MCF 10A (cell line): Measurements from ENCODE around the gene NUBPL. TPM values are rescaled to one million over a fixed set of nuclear protein-coding genes. Genes with fewer than 3 reads are reported as not detected.

Source experiments
- BruUV-seq: library from RNA; stranded (reverse); fragments of 400-500 nt; replicated peaks from 2 replicates; lab custom pipeline; 2021; lab: Mats Ljungman, UMichigan
- CTCF ChIA-PET: fragments of 300-600 bp; sonication (Branson Sonifier 250); formaldehyde crosslinking; extraction: SDS; loops from one replicate; lab custom pipeline; 2021; ENCODE audit warnings: antibody characterized with exemption, inconsistent platforms; lab: Yijun Ruan, JAX
- POLR2A ChIA-PET: fragments of 300-600, 350-650 bp; sonication (Branson Sonifier 250); formaldehyde crosslinking; extraction: SDS; loops from one replicate; lab custom pipeline; 2020; ENCODE audit warnings: antibody characterized with exemption, inconsistent platforms; lab: Yijun Ruan, JAX
- DNase-seq: peaks from one replicate; pipeline ENCODE4 v3.0.0-alpha.2; 2018; ENCODE audit not compliant: unreplicated experiment
- H3K27ac Mint-ChIP-seq: one replicate; pipeline ENCODE4 v1.8.0; 2022; ENCODE audit warnings: mild to moderate bottlenecking, low read depth, mixed read lengths; ENCODE audit not compliant: unreplicated experiment
- H3K27me3 Mint-ChIP-seq: one replicate; pipeline ENCODE4 v1.8.0; 2022; ENCODE audit warnings: mixed read lengths; ENCODE audit not compliant: insufficient read depth, unreplicated experiment
- H3K36me3 Mint-ChIP-seq: one replicate; pipeline ENCODE4 v1.8.0; 2022; ENCODE audit warnings: mild to moderate bottlenecking, moderate library complexity, mixed read lengths; ENCODE audit not compliant: insufficient read depth, unreplicated experiment
- H3K4me1 Mint-ChIP-seq: one replicate; pipeline ENCODE4 v1.8.0; 2022; ENCODE audit warnings: mixed read lengths; ENCODE audit not compliant: insufficient read depth, unreplicated experiment
- H3K4me3 Mint-ChIP-seq: one replicate; pipeline ENCODE4 v1.8.0; 2022; ENCODE audit warnings: mild to moderate bottlenecking, moderate library complexity, mixed read lengths; ENCODE audit not compliant: unreplicated experiment
- H3K9me3 Mint-ChIP-seq: one replicate; pipeline ENCODE4 v1.8.0; 2022; ENCODE audit warnings: mixed read lengths; ENCODE audit not compliant: unreplicated experiment
- CTCF ChIP-seq: fragments of 200-600 bp; IDR thresholded peaks from one replicate; pipeline ENCODE4 v1.8.0; 2022; ENCODE audit warnings: antibody characterized with exemption, mild to moderate bottlenecking; ENCODE audit not compliant: unreplicated experiment
- intact Hi-C: fragments of 100-400 bp; cut with micrococcal nuclease; formaldehyde crosslinking; loops from 2 replicates; pipeline ENCODE4 v1.14.1; 2022
- total RNA-seq: library from RNA; stranded (reverse); gene quantifications from 2 replicates; pipeline ENCODE4 v1.2.3, GENCODE V29; 2022

Gene NUBPL
- total RNA-seq, 1 experiment from 2014 or later = 12.3 TPM

GRCh38 chr14:31760277-31760676 lies 199.1 kb downstream of the NUBPL start:
- Mint-ChIP-seq H3K36me3 (peaks cover 6% of the 10 kb centered on the region), H3K9me3 (no peaks in the 10 kb centered on the region), H3K27ac (no peak overlapping the region), H3K27me3 (no peaks in the 10 kb centered on the region), H3K4me1 (no peaks in the 10 kb centered on the region), H3K4me3 (no peak overlapping the region)
- intact Hi-C loops = no loop called here
- TF ChIP-seq CTCF = no peak
- BruUV-seq = no TSS peak
- DNase-seq = no peak
- ChIA-PET CTCF (no interaction called here), POLR2A (no interaction called here)

DNA sequence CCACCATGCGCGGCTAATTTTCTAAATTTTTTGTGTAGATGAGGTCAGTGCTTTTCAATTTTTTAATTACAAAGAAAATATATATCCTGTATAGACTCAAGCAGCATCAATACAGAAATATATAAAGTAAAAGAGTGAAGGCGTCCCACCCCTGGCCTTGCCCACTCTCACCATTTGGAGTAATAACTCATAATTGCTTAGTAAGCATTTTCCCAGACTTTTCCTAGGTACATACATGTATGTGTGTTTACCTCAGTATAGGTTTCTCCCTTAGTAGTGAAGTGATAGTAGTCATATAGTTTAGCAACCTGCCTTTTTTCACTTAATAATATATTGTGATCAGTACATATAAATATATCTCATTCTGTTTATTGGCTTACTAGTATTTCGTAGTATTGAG lies 200.1 kb downstream of the NUBPL start:
- intact Hi-C loops = no loop called here
- Mint-ChIP-seq H3K4me1 (no peaks in the 10 kb centered on the region), H3K27me3 (no peaks in the 10 kb centered on the region), H3K27ac (no peak overlapping the region), H3K36me3 (peaks cover 6% of the 10 kb centered on the region), H3K4me3 (no peak overlapping the region), H3K9me3 (no peaks in the 10 kb centered on the region)
- DNase-seq = no peak
- ChIA-PET CTCF (no interaction called here), POLR2A (no interaction called here)
- TF ChIP-seq CTCF = no peak
- no TSS peak for BruUV-seq

GRCh38 chr14:31763041-31763440 lies 201.8 kb downstream of the NUBPL start:
- no TSS peak for BruUV-seq
- TF ChIP-seq CTCF = no peak

DNA sequence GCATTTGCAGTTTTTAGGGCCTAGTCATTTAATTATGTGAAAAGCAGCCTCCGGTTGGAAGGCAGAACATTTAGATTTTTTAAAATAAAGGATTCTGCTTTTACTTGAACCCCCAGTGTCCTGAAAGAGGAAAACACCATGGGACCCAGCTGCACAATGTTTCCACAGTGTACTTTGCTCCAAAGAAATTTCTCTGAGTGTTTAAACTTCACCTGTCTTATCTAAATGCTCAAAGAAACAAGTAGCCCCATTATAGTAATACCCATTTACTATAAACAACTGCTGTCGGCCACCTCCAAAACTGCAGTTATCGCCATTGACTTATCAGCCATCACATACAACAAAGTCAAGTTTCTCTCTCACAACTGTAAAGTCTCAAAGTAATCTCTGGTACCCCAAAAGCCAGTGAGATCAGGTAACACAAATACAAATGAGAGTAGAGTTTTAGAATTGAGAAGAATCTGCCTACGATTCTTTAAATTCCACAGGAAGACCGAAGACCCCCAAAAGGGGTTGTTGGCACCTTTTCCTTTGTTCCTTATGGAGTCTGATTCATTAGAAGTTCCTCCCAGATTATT lies 205.2 kb downstream of the NUBPL start:
- TF ChIP-seq CTCF = no peak
- Mint-ChIP-seq H3K4me3 (no peak overlapping the region), H3K27ac (no peak overlapping the region), H3K9me3 (no peaks in the 10 kb centered on the region), H3K36me3 (peaks cover 6% of the 10 kb centered on the region), H3K4me1 (peaks cover 8% of the 10 kb centered on the region), H3K27me3 (no peaks in the 10 kb centered on the region)
- no TSS peak for BruUV-seq
- intact Hi-C loops = no loop called here
- CTCF ChIA-PET = no interaction called here
- POLR2A ChIA-PET = no interaction called here
- DNase-seq = no peak

More at GRCh38 chr14:31763041-31763440, 201.8 kb downstream of the NUBPL start:
- Mint-ChIP-seq H3K9me3 (no peaks in the 10 kb centered on the region), H3K4me3 (no peak overlapping the region), H3K4me1 (no peaks in the 10 kb centered on the region), H3K27me3 (no peaks in the 10 kb centered on the region), H3K27ac (no peak overlapping the region), H3K36me3 (peaks cover 6% of the 10 kb centered on the region)
- POLR2A ChIA-PET = no interaction called here
- DNase-seq = no peak
- CTCF ChIA-PET = interaction anchor here (0.6 kb wide), 1 partner anchor 373 kb away, joined by 3 read pairs; no protein-coding TSS in a partner anchor
- intact Hi-C loops = no loop called here
